Glutamatergic neuron (in vitro differentiated cells): ENCODE data around the gene NEK1. TPM values are rescaled to one million over a fixed set of nuclear protein-coding genes. Genes with fewer than 3 reads are reported as not detected.
"Not testable (repeated sequence)": the region's sequence is repeated elsewhere in the genome, so short reads cannot be mapped to it uniquely, and the experiment has no call there.

Experiments used
- DNase-seq: peaks from one replicate; pipeline ENCODE4 v3.0.0; 2022
- H3K27ac Mint-ChIP-seq: one replicate; pipeline ENCODE4 v1.8.0; 2020; ENCODE audit warnings: mild to moderate bottlenecking, mixed read lengths, inconsistent platforms; ENCODE audit not compliant: unreplicated experiment
- H3K27me3 Mint-ChIP-seq: one replicate; pipeline ENCODE4 v1.8.0; 2020; ENCODE audit warnings: mild to moderate bottlenecking, moderate library complexity, mixed read lengths, inconsistent platforms; ENCODE audit not compliant: unreplicated experiment
- H3K36me3 Mint-ChIP-seq: one replicate; pipeline ENCODE4 v1.8.0; 2020; ENCODE audit warnings: mild to moderate bottlenecking, mixed read lengths, inconsistent platforms; ENCODE audit not compliant: unreplicated experiment
- H3K4me1 Mint-ChIP-seq: one replicate; pipeline ENCODE4 v1.8.0; 2020; ENCODE audit warnings: mild to moderate bottlenecking, low read depth, mixed read lengths, inconsistent platforms; ENCODE audit not compliant: unreplicated experiment
- H3K4me3 Mint-ChIP-seq: one replicate; pipeline ENCODE4 v1.8.0; 2020; ENCODE audit warnings: mild to moderate bottlenecking, mixed read lengths, inconsistent platforms; ENCODE audit not compliant: unreplicated experiment
- H3K9me3 Mint-ChIP-seq: one replicate; pipeline ENCODE4 v1.8.0; 2020; ENCODE audit warnings: mild to moderate bottlenecking, moderate library complexity, mixed read lengths, inconsistent platforms; ENCODE audit not compliant: unreplicated experiment
- CTCF ChIP-seq: fragments of 200-600 bp; sonication (generic); IDR thresholded peaks from one replicate; pipeline ENCODE4 v1.5.0; 2021; ENCODE audit not compliant: partially characterized antibody, unreplicated experiment
- total RNA-seq: library from RNA; stranded (reverse); fragmentation: NEBNext Ultra II Directional; extraction: Animal tissue kit (Norgen Biotek cat#: 25700); gene quantifications from one replicate; pipeline ENCODE4 v1.2.1, GENCODE V29; 2021; ENCODE audit not compliant: unreplicated experiment

The NEK1 gene
- total RNA-seq, 1 donor from 2014 or later, result 23.2 TPM

GRCh38 chr4:169626331-169627282 is 14.2 kb upstream of the NEK1 start:
- Mint-ChIP-seq H3K27ac (no peak overlapping the region), H3K9me3 (no peaks in the 10 kb centered on the region), H3K36me3 (no peaks in the 10 kb centered on the region)

GRCh38 chr4:169625886-169626285 is 13.5 kb upstream of the NEK1 start:
- Mint-ChIP-seq H3K9me3 (no peaks in the 10 kb centered on the region), H3K27me3 (peaks cover 2% of the 10 kb centered on the region), H3K4me3 (no peak overlapping the region), H3K36me3 (no peaks in the 10 kb centered on the region), H3K4me1 (peaks cover 6% of the 10 kb centered on the region), H3K27ac (no peak overlapping the region)
- DNase-seq, result no peak
- no peak for TF ChIP-seq CTCF

More at GRCh38 chr4:169626331-169627282, 14.2 kb upstream of the NEK1 start:
- TF ChIP-seq CTCF, result no peak
- DNase-seq, result no peak
- H3K27me3 Mint-ChIP-seq, result peaks cover 2% of the 10 kb centered on the region
- peaks cover 6% of the 10 kb centered on the region for H3K4me1 Mint-ChIP-seq
- no peak overlapping the region for H3K4me3 Mint-ChIP-seq

GRCh38 chr4:169624012-169624411 is 11.6 kb upstream of the NEK1 start:
- H3K4me1 Mint-ChIP-seq, H3K9me3 Mint-ChIP-seq, DNase-seq, H3K36me3 Mint-ChIP-seq, H3K27ac Mint-ChIP-seq, H3K27me3 Mint-ChIP-seq, H3K4me3 Mint-ChIP-seq: not testable (repeated sequence)

GRCh38 chr4:169622566-169622965 is 10.2 kb upstream of the NEK1 start:
- DNase-seq, result no peak
- Mint-ChIP-seq H3K9me3 (peaks cover 9% of the 10 kb centered on the region), H3K4me1 (peaks cover 9% of the 10 kb centered on the region), H3K4me3 (peak overlapping the region; percentile 80), H3K27me3 (peaks cover 2% of the 10 kb centered on the region), H3K36me3 (no peaks in the 10 kb centered on the region), H3K27ac (no peak overlapping the region)
- TF ChIP-seq CTCF, result no peak

- Mint-ChIP-seq H3K36me3 (no peaks in the 10 kb centered on the region), H3K27me3 (peaks cover 2% of the 10 kb centered on the region), H3K27ac (peak overlapping the region; percentile 9), H3K9me3 (peaks cover 9% of the 10 kb centered on the region), H3K4me3 (peak overlapping the region; percentile 80), H3K4me1 (peaks cover 9% of the 10 kb centered on the region)
- no peak for DNase-seq
- TF ChIP-seq CTCF, result no peak
Measured at GRCh38 chr4:169621731-169622492, 9.5 kb upstream of the NEK1 start.
